NCI-H446 (cell line): ENCODE measurements around the gene HLA-DPB1.

Experiments used
- DNase-seq, 2 experiments: peaks; one replicate each; lab custom pipeline; 2025; lab: John Stamatoyannopoulos, UW

Gene HLA-DPB1

DNA sequence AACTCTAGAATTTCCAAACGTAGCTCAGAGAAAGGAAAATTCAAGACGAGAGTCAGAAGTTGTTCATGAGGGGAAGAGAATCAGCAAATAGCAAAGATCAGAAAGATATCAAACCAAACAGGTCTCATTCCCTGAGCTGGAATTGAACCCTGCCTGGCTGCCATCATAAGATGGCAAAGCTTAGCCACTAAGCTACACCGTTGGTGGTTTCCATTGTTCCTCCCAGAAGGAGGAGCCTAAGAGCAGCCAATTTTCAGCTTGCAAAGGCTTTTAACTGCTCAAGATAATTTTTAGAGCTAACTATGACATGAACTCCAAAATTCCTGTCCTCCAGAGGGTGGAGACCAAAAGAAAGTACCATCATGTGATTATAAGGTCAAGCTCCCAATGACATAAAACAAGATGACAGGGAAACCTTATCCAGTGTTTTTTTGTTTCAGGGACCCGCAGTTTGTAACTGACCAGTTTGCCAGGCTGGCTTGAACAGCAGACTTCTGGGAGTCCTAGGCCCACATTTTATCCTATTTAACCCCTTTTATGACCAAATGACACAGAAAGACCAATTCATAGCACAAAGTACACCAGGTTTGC lies 60.6 kb downstream of the HLA-DPB1 start:
- DNase-seq = no peak
